Spleen (tissue), 7 donors: ENCODE results near the gene PLA2G4E.

ENCODE experiments used
- CTCF ChIP-seq, 11 experiments: fragments of 200-600 bp in 7 of 11; fragments of 450-650 bp in 4 of 11; sonication (generic) in 4 of 11; IDR thresholded peaks in 8 of 11; conservative IDR thresholded peaks in 3 of 11; 1 replicate in 7 of 11; 2 replicates in 4 of 11; pipeline versions ENCODE4 v1.4.0 to v1.8.0; 2016 to 2021; ENCODE audit warnings: antibody characterized with exemption in 11 of 11, inconsistent platforms in 4 of 11, mild to moderate bottlenecking in 1 of 11
- POLR2A ChIP-seq, 3 donors: fragments of 450-650 bp; IDR thresholded peaks; one replicate each; pipeline ENCODE4 v1.5.1; 2017; ENCODE audit warnings: antibody characterized with exemption in 3 of 3, mild to moderate bottlenecking in 1 of 3
- donor health status: DM: no; HTN: no; CAD: no; lungs with moderate emphysema.
- donor health status: DM: no; HTN: no; CAD: no.
- donor health status: DM: no; HTN: no; CAD: no.

GRCh38 chr15:41935566-41936020, 85.2 kb downstream of the PLA2G4E start:
- TF ChIP-seq CTCF (IDR thresholded peaks at IDR 0.05 in 8 of 11, conservative IDR thresholded peaks at IDR 0.05 in 3 of 11) = no peak
- no peak for TF ChIP-seq POLR2A (IDR thresholded peaks at IDR 0.05)
